Peyer's patch (tissue), 4 donors: Measurements from ENCODE around the gene SVOPL. TPM values are rescaled to one million over a fixed set of nuclear protein-coding genes. Genes with fewer than 3 reads are reported as not detected.

Experiments
- DNase-seq, 3 donors: peaks; one replicate each; pipeline ENCODE4 v3.0.0-alpha.2; 2017 to 2019
- H3K27ac ChIP-seq, 4 donors: fragments of 200-600 bp; sonication (generic); one replicate each; pipeline ENCODE4 v1.5.1; 2016 to 2019
- H3K27me3 ChIP-seq, 2 donors: fragments of 200-600 bp; sonication (generic); one replicate each; pipeline ENCODE4 v1.5.1; 2019
- H3K36me3 ChIP-seq, 3 donors: fragments of 200-600 bp; sonication (generic); one replicate each; pipeline ENCODE4 v1.5.1; 2016 to 2019
- H3K4me1 ChIP-seq, 4 donors: fragments of 200-600 bp; sonication (generic); one replicate each; pipeline ENCODE4 v1.5.1; 2016 to 2019
- H3K4me3 ChIP-seq, 4 donors: fragments of 200-600 bp; sonication (generic); 1 replicate in 3 of 4; 2 replicates in 1 of 4; pipeline ENCODE4 v1.5.1; 2016 to 2019; ENCODE audit warnings: mild to moderate bottlenecking in 1 of 4
- H3K9me3 ChIP-seq, 4 donors: fragments of 200-600 bp; sonication (generic); one replicate each; pipeline ENCODE4 v1.5.1; 2016 to 2019; ENCODE audit warnings: mild to moderate bottlenecking in 1 of 4
- POLR2A ChIP-seq, 2 donors: fragments of 450-650 bp; IDR thresholded peaks; one replicate each; pipeline ENCODE4 v1.5.1; 2017; ENCODE audit warnings: antibody characterized with exemption in 2 of 2, mild to moderate bottlenecking in 2 of 2, moderate library complexity in 2 of 2
- total RNA-seq, 4 donors: library from RNA; depleted of rRNA; stranded (reverse); fragments of >200 nt; gene quantifications; one replicate each; pipeline ENCODE4 v1.1.0, GENCODE V29; 2016
- TF ChIP-seq, protein P1 (sequence below), 6 experiments: fragments of 450-650 bp in 4 of 6; fragments of 200-600 bp in 2 of 6; sonication (generic) in 1 of 6; IDR thresholded peaks; one replicate each; pipeline ENCODE4 v1.5.1; 2017 to 2019; ENCODE audit warnings: antibody characterized with exemption in 6 of 6, mild to moderate bottlenecking in 3 of 6, moderate library complexity in 1 of 6

The SVOPL gene
- total RNA-seq, 4 donors from 2014 or later: 0.40 TPM; not detected in 3

DNA sequence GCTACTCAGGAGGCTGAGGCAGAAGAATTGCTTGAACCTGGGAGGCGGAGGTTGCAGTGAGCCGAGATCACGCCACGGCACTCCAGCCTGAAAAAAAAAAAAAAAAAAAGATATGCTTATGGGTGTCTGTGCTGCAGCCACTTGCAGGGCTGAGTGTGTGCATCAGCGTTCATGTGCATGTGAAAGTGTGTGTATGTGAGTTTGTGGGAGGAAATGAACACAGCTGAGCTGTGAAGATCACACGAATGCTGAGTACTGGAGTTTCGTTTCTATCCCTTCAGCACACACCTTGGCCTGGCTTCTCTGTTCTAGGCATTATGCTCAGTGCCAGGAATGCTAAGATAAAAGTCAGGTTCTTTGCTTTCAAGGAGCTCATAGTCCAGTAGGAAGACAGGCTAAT lies 12.0 kb upstream of the SVOPL start:
- TF ChIP-seq, protein P1, sequence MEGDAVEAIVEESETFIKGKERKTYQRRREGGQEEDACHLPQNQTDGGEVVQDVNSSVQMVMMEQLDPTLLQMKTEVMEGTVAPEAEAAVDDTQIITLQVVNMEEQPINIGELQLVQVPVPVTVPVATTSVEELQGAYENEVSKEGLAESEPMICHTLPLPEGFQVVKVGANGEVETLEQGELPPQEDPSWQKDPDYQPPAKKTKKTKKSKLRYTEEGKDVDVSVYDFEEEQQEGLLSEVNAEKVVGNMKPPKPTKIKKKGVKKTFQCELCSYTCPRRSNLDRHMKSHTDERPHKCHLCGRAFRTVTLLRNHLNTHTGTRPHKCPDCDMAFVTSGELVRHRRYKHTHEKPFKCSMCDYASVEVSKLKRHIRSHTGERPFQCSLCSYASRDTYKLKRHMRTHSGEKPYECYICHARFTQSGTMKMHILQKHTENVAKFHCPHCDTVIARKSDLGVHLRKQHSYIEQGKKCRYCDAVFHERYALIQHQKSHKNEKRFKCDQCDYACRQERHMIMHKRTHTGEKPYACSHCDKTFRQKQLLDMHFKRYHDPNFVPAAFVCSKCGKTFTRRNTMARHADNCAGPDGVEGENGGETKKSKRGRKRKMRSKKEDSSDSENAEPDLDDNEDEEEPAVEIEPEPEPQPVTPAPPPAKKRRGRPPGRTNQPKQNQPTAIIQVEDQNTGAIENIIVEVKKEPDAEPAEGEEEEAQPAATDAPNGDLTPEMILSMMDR (IDR thresholded peaks at IDR 0.05): no peak
- no peak for TF ChIP-seq POLR2A (IDR thresholded peaks at IDR 0.05)
- no peak for DNase-seq
- no peaks in the 10 kb centered on the region for H3K4me1 ChIP-seq
- no peaks in the 10 kb centered on the region for H3K36me3 ChIP-seq
- no peaks in the 10 kb centered on the region for H3K27me3 ChIP-seq
- H3K4me3 ChIP-seq: no peak overlapping the region
- H3K27ac ChIP-seq: no peak overlapping the region
- H3K9me3 ChIP-seq: no peaks in the 10 kb centered on the region

DNA sequence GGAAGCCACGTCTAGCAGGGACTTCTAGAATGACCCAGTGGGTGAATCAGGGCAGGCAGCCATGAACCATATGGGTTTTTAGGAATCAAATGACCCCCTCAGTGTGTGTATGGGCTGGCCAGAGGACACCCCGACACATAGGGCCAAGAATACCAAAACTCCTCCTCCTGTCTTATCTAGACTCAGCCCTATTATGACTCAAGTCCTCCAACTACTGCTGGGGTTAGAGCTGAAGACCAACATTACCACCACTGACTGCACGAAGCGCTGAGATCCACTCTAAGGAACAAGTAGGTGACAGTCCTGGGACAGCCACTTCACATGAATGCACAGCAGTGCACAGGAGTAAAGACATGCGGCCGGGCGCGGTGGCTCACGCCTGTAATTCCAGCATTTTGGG lies 11.5 kb upstream of the SVOPL start:
- TF ChIP-seq, protein P1 (IDR thresholded peaks at IDR 0.05): no peak
- TF ChIP-seq POLR2A (IDR thresholded peaks at IDR 0.05): no peak
- Histone ChIP-seq H3K27me3 (no peaks in the 10 kb centered on the region), H3K9me3 (no peaks in the 10 kb centered on the region), H3K36me3 (no peaks in the 10 kb centered on the region), H3K4me1 (no peaks in the 10 kb centered on the region), H3K4me3 (no peak overlapping the region), H3K27ac (no peak overlapping the region)
- no peak for DNase-seq

- TF ChIP-seq, protein P1 (IDR thresholded peaks at IDR 0.05): no peak
- TF ChIP-seq POLR2A (IDR thresholded peaks at IDR 0.05): no peak
Observed at GRCh38 chr7:138710536-138711385, 9.6 kb upstream of the SVOPL start.

DNA sequence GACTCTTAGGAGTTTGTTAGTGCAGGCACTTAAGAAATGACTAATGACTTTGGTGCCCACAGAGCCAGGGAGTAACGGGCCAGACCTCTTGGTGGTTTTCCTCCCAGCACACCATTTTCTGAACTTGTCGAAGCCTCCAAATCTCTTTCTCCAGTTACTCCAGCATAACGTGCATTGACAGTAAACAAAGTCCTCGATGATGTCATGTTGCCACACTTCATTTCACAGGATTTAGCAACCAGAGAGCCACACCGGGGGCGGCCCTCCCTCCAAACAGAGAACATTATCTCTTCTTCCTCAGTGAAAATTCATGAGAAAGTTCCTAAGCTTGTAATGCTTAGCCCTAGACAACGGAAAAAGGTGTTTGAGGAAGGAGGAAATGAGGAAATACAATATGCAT lies 4.0 kb upstream of the SVOPL start:
- no peak for DNase-seq
- no peaks in the 10 kb centered on the region for H3K36me3 ChIP-seq

More at GRCh38 chr7:138710536-138711385, 9.6 kb upstream of the SVOPL start:
- Histone ChIP-seq H3K27me3 (no peaks in the 10 kb centered on the region), H3K36me3 (no peaks in the 10 kb centered on the region), H3K9me3 (no peaks in the 10 kb centered on the region), H3K4me1 (no peaks in the 10 kb centered on the region), H3K4me3 (no peak overlapping the region), H3K27ac (no peak overlapping the region)
- DNase-seq: no peak

GRCh38 chr7:138701537-138701923 lies 368 bp upstream of the SVOPL start:
- TF ChIP-seq POLR2A (IDR thresholded peaks at IDR 0.05): no peak
- TF ChIP-seq, protein P1 (IDR thresholded peaks at IDR 0.05): no peak
- H3K27ac ChIP-seq: no peak overlapping the region
- no peaks in the 10 kb centered on the region for H3K36me3 ChIP-seq
- H3K27me3 ChIP-seq: no peaks in the 10 kb centered on the region
- H3K9me3 ChIP-seq: no peaks in the 10 kb centered on the region
- no peak overlapping the region for H3K4me3 ChIP-seq
- no peak for DNase-seq
- no peaks in the 10 kb centered on the region for H3K4me1 ChIP-seq

More for the DNA sequence above, 4.0 kb upstream of the SVOPL start:
- Histone ChIP-seq H3K27ac (no peak overlapping the region), H3K27me3 (no peaks in the 10 kb centered on the region), H3K4me3 (no peak overlapping the region), H3K9me3 (no peaks in the 10 kb centered on the region), H3K4me1 (no peaks in the 10 kb centered on the region)
- TF ChIP-seq, protein P1 (IDR thresholded peaks at IDR 0.05): no peak
- TF ChIP-seq POLR2A (IDR thresholded peaks at IDR 0.05): no peak
